AG04450 (cell line): ENCODE results near the gene ACTR3C. TPM values are rescaled to one million over a fixed set of nuclear protein-coding genes. Genes with fewer than 3 reads are reported as not detected.

ENCODE experiments used
- CTCF ChIA-PET: fragments of 300-600, 350-600 bp; formaldehyde crosslinking; extraction: SDS; loops from one replicate; lab custom pipeline; 2022; ENCODE audit warnings: antibody characterized with exemption, inconsistent platforms; lab: Charles Lee
- POLR2A ChIA-PET: fragments of 350-600 bp; formaldehyde crosslinking; extraction: SDS; loops from one replicate; lab custom pipeline; 2021; ENCODE audit warnings: antibody characterized with exemption, inconsistent platforms; lab: Yijun Ruan, JAX
- DNase-seq: peaks from one replicate; pipeline ENCODE4 v3.0.0-alpha.2; 2011; ENCODE audit warnings: low read depth, low spot score
- H3K27ac ChIP-seq: one replicate; pipeline ENCODE4 v1.5.1; 2012; ENCODE audit warnings: low read depth, low read length, control low read depth
- H3K27me3 ChIP-seq: one replicate; pipeline ENCODE4 v1.6.0; 2012; ENCODE audit warnings: low read length; ENCODE audit not compliant: control insufficient read depth, insufficient read depth
- H3K4me3 ChIP-seq: 2 replicates; pipeline ENCODE4 v1.5.1; 2011; ENCODE audit warnings: mild to moderate bottlenecking, low read depth, low read length, control low read depth
- H3K9me3 ChIP-seq: 2 replicates; pipeline ENCODE4 v1.5.1; 2012; ENCODE audit warnings: low read length; ENCODE audit not compliant: control insufficient read depth, insufficient read depth
- CTCF ChIP-seq: IDR thresholded peaks from 2 replicates; pipeline ENCODE4 v1.5.1; 2011; ENCODE audit warnings: low read depth, low read length, control low read depth, inconsistent platforms
- polyA plus RNA-seq: library from polyadenylated mRNA; depleted of rRNA; stranded (reverse); fragments of >200 nt; gene quantifications from 2 replicates; pipeline ENCODE4 v1.2.3, GENCODE V29; 2011

The ACTR3C gene
- polyA plus RNA-seq, 1 experiment, result 0.31 TPM

GRCh38 chr7:150358988-150359621 lies 35.8 kb upstream of the ACTR3C start:
- CTCF ChIA-PET, result interaction anchor here (0.5 kb wide), 1 partner anchor 347 kb away, joined by 3 read pairs; no protein-coding TSS in a partner anchor
- POLR2A ChIA-PET, result no interaction called here

GRCh38 chr7:150358433-150358832 lies 35.1 kb upstream of the ACTR3C start:
- no peak for TF ChIP-seq CTCF
- Histone ChIP-seq H3K4me3 (no peak overlapping the region), H3K27ac (no peak overlapping the region), H3K27me3 (no peaks in the 10 kb centered on the region), H3K9me3 (no peaks in the 10 kb centered on the region; the same call in 1 of the 2 replicates)
- CTCF ChIA-PET, result interaction anchor here (0.5 to 0.7 kb wide), 2 partner anchors 13 to 347 kb away, joined by 3 to 7 read pairs; no protein-coding TSS in a partner anchor
- POLR2A ChIA-PET, result no interaction called here
- no peak for DNase-seq

More at GRCh38 chr7:150358988-150359621, 35.8 kb upstream of the ACTR3C start:
- Histone ChIP-seq H3K4me3 (no peak overlapping the region), H3K27ac (no peak overlapping the region), H3K27me3 (no peaks in the 10 kb centered on the region), H3K9me3 (no peaks in the 10 kb centered on the region; the same call in 1 of the 2 replicates)
- TF ChIP-seq CTCF, result no peak
- no peak for DNase-seq

- no peak overlapping the region for H3K27ac ChIP-seq
- H3K9me3 ChIP-seq, result no peaks in the 10 kb centered on the region; the same call in 1 of the 2 replicates
- ChIA-PET POLR2A (no interaction called here), CTCF (interaction anchor here (0.7 to 3.0 kb wide), 2 partner anchors 9 to 14 kb away, joined by 7 to 17 read pairs; no protein-coding TSS in a partner anchor)
- no peak overlapping the region for H3K4me3 ChIP-seq
- no peak for DNase-seq
- no peaks in the 10 kb centered on the region for H3K27me3 ChIP-seq
- TF ChIP-seq CTCF, result no peak
Observed at GRCh38 chr7:150357771-150358427, 34.6 kb upstream of the ACTR3C start.

- Histone ChIP-seq H3K27me3 (no peaks in the 10 kb centered on the region), H3K4me3 (no peak overlapping the region), H3K9me3 (no peaks in the 10 kb centered on the region; the same call in 1 of the 2 replicates), H3K27ac (no peak overlapping the region)
- ChIA-PET POLR2A (no interaction called here), CTCF (interaction anchor here (1.1 to 3.0 kb wide), 6 partner anchors 9 to 62 kb away, joined by 5 to 17 read pairs (median 14); no protein-coding TSS in a partner anchor)
- no peak for TF ChIP-seq CTCF
- no peak for DNase-seq
Observed at GRCh38 chr7:150357270-150357669, 33.9 kb upstream of the ACTR3C start.
